ENCODE data around the gene METTL26. TPM values are rescaled to one million over a fixed set of nuclear protein-coding genes. Genes with fewer than 3 reads are reported as not detected.

The METTL26 gene
- total and polyA plus RNA-seq, 2 of the 8 experiments (the other 6 are each of a cell fraction or from before 2014, with no cell fraction given): 100 to 186 TPM

DNA sequence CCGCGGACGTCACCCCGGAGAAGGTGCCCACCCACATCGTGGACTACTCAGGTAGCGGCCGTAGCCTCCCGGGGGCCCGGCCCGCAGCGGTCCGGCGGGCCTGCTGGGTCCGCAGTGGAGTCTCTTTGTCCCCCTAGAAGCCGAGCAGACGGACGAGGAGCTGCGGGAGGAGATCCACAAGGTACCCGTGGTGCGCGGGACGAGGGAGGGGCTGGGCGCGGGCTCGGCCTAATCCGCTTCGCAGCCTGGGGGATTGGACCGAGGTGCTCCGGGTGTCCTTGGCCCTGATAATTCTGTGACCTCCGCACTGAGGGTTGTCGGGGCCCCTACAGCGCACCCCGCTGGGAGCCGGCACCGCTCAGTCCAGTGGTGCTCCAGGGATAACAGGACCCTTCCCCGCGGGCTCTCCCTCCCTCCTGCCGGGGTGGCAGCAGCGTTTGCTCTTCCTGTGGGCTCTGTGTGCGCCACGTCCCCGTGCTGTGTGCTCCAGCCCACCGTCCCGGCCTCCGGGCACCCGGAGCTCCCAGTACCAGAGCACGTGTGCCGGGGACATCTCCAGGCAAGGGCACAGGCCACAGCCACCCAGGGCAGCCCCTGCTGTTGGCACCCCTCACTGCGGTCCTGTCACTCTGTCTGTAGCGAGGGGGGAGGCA, 32.5 kb upstream of the METTL26 start (continued):
- TF ChIP-seq ASH2L (IDR thresholded peaks at IDR 0.05; ENCODE audit: low read length): no peak
- TF ChIP-seq, protein P1, sequence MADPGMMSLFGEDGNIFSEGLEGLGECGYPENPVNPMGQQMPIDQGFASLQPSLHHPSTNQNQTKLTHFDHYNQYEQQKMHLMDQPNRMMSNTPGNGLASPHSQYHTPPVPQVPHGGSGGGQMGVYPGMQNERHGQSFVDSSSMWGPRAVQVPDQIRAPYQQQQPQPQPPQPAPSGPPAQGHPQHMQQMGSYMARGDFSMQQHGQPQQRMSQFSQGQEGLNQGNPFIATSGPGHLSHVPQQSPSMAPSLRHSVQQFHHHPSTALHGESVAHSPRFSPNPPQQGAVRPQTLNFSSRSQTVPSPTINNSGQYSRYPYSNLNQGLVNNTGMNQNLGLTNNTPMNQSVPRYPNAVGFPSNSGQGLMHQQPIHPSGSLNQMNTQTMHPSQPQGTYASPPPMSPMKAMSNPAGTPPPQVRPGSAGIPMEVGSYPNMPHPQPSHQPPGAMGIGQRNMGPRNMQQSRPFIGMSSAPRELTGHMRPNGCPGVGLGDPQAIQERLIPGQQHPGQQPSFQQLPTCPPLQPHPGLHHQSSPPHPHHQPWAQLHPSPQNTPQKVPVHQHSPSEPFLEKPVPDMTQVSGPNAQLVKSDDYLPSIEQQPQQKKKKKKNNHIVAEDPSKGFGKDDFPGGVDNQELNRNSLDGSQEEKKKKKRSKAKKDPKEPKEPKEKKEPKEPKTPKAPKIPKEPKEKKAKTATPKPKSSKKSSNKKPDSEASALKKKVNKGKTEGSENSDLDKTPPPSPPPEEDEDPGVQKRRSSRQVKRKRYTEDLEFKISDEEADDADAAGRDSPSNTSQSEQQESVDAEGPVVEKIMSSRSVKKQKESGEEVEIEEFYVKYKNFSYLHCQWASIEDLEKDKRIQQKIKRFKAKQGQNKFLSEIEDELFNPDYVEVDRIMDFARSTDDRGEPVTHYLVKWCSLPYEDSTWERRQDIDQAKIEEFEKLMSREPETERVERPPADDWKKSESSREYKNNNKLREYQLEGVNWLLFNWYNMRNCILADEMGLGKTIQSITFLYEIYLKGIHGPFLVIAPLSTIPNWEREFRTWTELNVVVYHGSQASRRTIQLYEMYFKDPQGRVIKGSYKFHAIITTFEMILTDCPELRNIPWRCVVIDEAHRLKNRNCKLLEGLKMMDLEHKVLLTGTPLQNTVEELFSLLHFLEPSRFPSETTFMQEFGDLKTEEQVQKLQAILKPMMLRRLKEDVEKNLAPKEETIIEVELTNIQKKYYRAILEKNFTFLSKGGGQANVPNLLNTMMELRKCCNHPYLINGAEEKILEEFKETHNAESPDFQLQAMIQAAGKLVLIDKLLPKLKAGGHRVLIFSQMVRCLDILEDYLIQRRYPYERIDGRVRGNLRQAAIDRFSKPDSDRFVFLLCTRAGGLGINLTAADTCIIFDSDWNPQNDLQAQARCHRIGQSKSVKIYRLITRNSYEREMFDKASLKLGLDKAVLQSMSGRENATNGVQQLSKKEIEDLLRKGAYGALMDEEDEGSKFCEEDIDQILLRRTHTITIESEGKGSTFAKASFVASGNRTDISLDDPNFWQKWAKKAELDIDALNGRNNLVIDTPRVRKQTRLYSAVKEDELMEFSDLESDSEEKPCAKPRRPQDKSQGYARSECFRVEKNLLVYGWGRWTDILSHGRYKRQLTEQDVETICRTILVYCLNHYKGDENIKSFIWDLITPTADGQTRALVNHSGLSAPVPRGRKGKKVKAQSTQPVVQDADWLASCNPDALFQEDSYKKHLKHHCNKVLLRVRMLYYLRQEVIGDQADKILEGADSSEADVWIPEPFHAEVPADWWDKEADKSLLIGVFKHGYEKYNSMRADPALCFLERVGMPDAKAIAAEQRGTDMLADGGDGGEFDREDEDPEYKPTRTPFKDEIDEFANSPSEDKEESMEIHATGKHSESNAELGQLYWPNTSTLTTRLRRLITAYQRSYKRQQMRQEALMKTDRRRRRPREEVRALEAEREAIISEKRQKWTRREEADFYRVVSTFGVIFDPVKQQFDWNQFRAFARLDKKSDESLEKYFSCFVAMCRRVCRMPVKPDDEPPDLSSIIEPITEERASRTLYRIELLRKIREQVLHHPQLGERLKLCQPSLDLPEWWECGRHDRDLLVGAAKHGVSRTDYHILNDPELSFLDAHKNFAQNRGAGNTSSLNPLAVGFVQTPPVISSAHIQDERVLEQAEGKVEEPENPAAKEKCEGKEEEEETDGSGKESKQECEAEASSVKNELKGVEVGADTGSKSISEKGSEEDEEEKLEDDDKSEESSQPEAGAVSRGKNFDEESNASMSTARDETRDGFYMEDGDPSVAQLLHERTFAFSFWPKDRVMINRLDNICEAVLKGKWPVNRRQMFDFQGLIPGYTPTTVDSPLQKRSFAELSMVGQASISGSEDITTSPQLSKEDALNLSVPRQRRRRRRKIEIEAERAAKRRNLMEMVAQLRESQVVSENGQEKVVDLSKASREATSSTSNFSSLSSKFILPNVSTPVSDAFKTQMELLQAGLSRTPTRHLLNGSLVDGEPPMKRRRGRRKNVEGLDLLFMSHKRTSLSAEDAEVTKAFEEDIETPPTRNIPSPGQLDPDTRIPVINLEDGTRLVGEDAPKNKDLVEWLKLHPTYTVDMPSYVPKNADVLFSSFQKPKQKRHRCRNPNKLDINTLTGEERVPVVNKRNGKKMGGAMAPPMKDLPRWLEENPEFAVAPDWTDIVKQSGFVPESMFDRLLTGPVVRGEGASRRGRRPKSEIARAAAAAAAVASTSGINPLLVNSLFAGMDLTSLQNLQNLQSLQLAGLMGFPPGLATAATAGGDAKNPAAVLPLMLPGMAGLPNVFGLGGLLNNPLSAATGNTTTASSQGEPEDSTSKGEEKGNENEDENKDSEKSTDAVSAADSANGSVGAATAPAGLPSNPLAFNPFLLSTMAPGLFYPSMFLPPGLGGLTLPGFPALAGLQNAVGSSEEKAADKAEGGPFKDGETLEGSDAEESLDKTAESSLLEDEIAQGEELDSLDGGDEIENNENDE (IDR thresholded peaks at IDR 0.05; ENCODE audit: insufficient replicate concordance, low read length): no peak
- no peak for TF ChIP-seq SP2 (IDR thresholded peaks at IDR 0.05; ENCODE audit: low read length)
- no peak for TF ChIP-seq JUND (IDR thresholded peaks at IDR 0.05; ENCODE audit: low read length)
- no peak for TF ChIP-seq BACH1 (IDR thresholded peaks at IDR 0.05; ENCODE audit: low read length)
- TF ChIP-seq SAP30 (IDR thresholded peaks at IDR 0.05; ENCODE audit: insufficient read depth, insufficient replicate concordance, low read length): no peak
- no peak for TF ChIP-seq CHD2 (IDR thresholded peaks at IDR 0.05; ENCODE audit: low read length)
- no peak for TF ChIP-seq SP4 (IDR thresholded peaks at IDR 0.05; ENCODE audit: low read length)
- no peak for TF ChIP-seq FOSL1 (IDR thresholded peaks at IDR 0.05; ENCODE audit: insufficient read depth, low read depth, low read length)
- TF ChIP-seq, protein P2, sequence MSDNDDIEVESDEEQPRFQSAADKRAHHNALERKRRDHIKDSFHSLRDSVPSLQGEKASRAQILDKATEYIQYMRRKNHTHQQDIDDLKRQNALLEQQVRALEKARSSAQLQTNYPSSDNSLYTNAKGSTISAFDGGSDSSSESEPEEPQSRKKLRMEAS (IDR thresholded peaks at IDR 0.05): no peak

Measured in H1 (cell line).